Neural cell (in vitro differentiated cells): ENCODE measurements around the gene DHRS3.

Source experiments
- CTCF ChIP-seq: fragments of 450-650 bp; IDR thresholded peaks from 2 replicates; pipeline ENCODE4 v1.5.1; 2014; ENCODE audit warnings: antibody characterized with exemption, mild to moderate bottlenecking, moderate library complexity; ENCODE audit not compliant: poor library complexity, severe bottlenecking
- EP300 ChIP-seq: fragments of 450-650 bp; conservative IDR thresholded peaks from 2 replicates; pipeline ENCODE4 v1.6.1; 2014; ENCODE audit warnings: antibody characterized with exemption, mild to moderate bottlenecking, moderate library complexity; ENCODE audit not compliant: poor library complexity, severe bottlenecking
- EZH2 ChIP-seq: fragments of 200-600, 300-800 bp; shearing (Covaris generic), sonication (generic); IDR thresholded peaks from 2 replicates; pipeline ENCODE4 v1.6.1; 2014; ENCODE audit warnings: antibody characterized with exemption, low read length, borderline replicate concordance, mild to moderate bottlenecking; ENCODE audit not compliant: insufficient read depth, poor library complexity, severe bottlenecking
- MXI1 ChIP-seq: fragments of 450-650 bp; conservative IDR thresholded peaks from 2 replicates; pipeline ENCODE4 v1.6.1; 2014; ENCODE audit warnings: antibody characterized with exemption, mild to moderate bottlenecking; ENCODE audit not compliant: poor library complexity, severe bottlenecking
- POLR2AphosphoS5 ChIP-seq: IDR thresholded peaks from 2 replicates; pipeline ENCODE4 v1.6.1; 2012
- RAD21 ChIP-seq: fragments of 450-650 bp; conservative IDR thresholded peaks from 2 replicates; pipeline ENCODE4 v1.6.1; 2014; ENCODE audit warnings: antibody characterized with exemption, mild to moderate bottlenecking, moderate library complexity
- REST ChIP-seq: IDR thresholded peaks from 2 replicates; pipeline ENCODE4 v1.6.1; 2012; ENCODE audit warnings: borderline replicate concordance
- SMC3 ChIP-seq: fragments of 450-650 bp; conservative IDR thresholded peaks from 2 replicates; pipeline ENCODE4 v1.6.1; 2014; ENCODE audit warnings: antibody characterized with exemption, mild to moderate bottlenecking, moderate library complexity; ENCODE audit not compliant: poor library complexity
- TAF1 ChIP-seq: IDR thresholded peaks from 2 replicates; pipeline ENCODE4 v1.6.1; 2012; ENCODE audit warnings: low read depth

DNA sequence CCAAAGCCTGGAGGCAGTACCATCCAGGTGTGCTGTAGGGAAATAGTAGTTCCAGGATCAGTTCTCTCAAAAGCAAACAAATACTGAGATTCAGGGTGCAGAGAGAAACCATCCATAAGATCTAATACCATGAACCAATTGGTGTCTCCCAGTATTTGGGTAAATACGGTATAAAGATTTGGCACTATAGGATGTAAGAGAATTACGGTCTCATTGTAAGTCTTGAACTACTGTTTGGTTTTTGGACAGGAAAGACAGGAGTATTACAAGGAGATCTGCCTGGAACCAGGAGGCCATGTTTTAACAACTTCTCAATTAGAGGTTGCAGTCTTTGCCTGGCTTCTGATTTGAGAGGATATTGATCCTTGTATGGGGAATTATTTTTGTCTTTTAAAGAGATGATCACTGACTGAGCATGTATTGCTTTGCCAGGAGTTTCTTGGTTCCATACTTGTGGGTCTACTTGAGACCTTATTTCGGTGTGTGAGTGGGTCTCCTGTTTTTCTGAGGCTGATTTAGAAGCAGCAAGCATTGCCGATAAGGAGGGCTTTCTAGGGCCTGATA lies 36.1 kb upstream of the DHRS3 start:
- no peak for TF ChIP-seq CTCF
- no peak for TF ChIP-seq EZH2
- no peak for TF ChIP-seq EP300
- no peak for TF ChIP-seq POLR2AphosphoS5
- no peak for TF ChIP-seq REST
- no peak for TF ChIP-seq MXI1
- no peak for TF ChIP-seq TAF1
- TF ChIP-seq SMC3 = no peak
- TF ChIP-seq RAD21 = no peak
